HepG2 (cell line): ENCODE measurements around the gene XPR1. TPM values are rescaled to one million over a fixed set of nuclear protein-coding genes. Genes with fewer than 3 reads are reported as not detected.

Experiments used
- ATAC-seq: fragments of 200-7000 bp; cut with Tn5 transposase; 3 replicates; pipeline ENCODE4 v1.9.1; 2020; ENCODE audit warnings: mild to moderate bottlenecking, moderate library complexity
- BruUV-seq: library from RNA; stranded (reverse); fragments of 400-500 nt; replicated peaks from 2 replicates; lab custom pipeline; 2021; lab: Mats Ljungman, UMichigan
- CTCF ChIA-PET: fragments of 300-600 bp; formaldehyde crosslinking; extraction: SDS; loops from one replicate; lab custom pipeline; 2021; ENCODE audit warnings: low total read pairs, inconsistent platforms, low intra/inter-chr PET ratio; lab: Yijun Ruan, JAX
- POLR2A ChIA-PET: fragments of 350-600 bp; sonication (Branson Sonifier 250); formaldehyde crosslinking; loops from one replicate; lab custom pipeline; 2020; ENCODE audit warnings: antibody characterized with exemption, inconsistent platforms; lab: Yijun Ruan, JAX
- DNase-seq: peaks from one replicate; pipeline ENCODE4 v3.0.0-alpha.2; 2015; ENCODE audit warnings: low spot score
- FAIRE-seq: peaks from 3 replicates; lab custom pipeline; 2011; peaks lifted over from hg19 to GRCh38; lab: Jason Lieb, UNC
- H2AFZ ChIP-seq: one replicate; pipeline ENCODE4 v1.6.1; 2011; ENCODE audit warnings: low read length, inconsistent platforms
- H3K27ac ChIP-seq: fragments of 300-600 bp; 3 replicates; pipeline ENCODE4 v1.8.0; 2011; ENCODE audit warnings: mixed run types, mild to moderate bottlenecking, mixed read lengths, low read length, inconsistent platforms; ENCODE audit not compliant: insufficient read depth; ENCODE audit errors: extremely low read length
- H3K27me3 ChIP-seq, 2 experiments: fragments of 200-600 bp in 1 of 2; 2 replicates in 1 of 2; 3 replicates in 1 of 2; pipeline versions ENCODE4 v1.6.0 to v1.8.0; 2011; ENCODE audit warnings: low read length in 2 of 2, mild to moderate bottlenecking in 2 of 2, moderate library complexity in 2 of 2, inconsistent platforms in 1 of 2; ENCODE audit not compliant: insufficient read depth in 2 of 2, control insufficient read depth in 1 of 2
- H3K36me3 ChIP-seq, 2 experiments: fragments of 200-600 bp in 1 of 2; replicated peaks in 1 of 2; 2 replicates in 1 of 2; 3 replicates in 1 of 2; pipeline versions ENCODE4 v1.5.1 to v1.8.0; 2011; ENCODE audit warnings: low read length in 2 of 2, inconsistent platforms in 1 of 2; ENCODE audit not compliant: insufficient read depth in 2 of 2, control insufficient read depth in 1 of 2
- H3K4me1 ChIP-seq: 2 replicates; pipeline ENCODE4 v1.5.1; 2012; ENCODE audit warnings: low read length, inconsistent platforms; ENCODE audit not compliant: insufficient read depth
- H3K4me2 ChIP-seq: 2 replicates; pipeline ENCODE4 v1.6.0; 2011; ENCODE audit warnings: low read depth, low read length, inconsistent platforms
- H3K4me3 ChIP-seq, 3 experiments: fragments of 200-600 bp in 1 of 3; sonication (generic), shearing (Covaris generic) in 1 of 3; replicated peaks in 1 of 3; 2 replicates each; pipeline ENCODE4 v1.5.1; 2011 to 2016; ENCODE audit warnings: low read length in 3 of 3, inconsistent platforms in 2 of 3, low read depth in 2 of 3, mild to moderate bottlenecking in 2 of 3, control low read depth in 1 of 3, mixed read lengths in 1 of 3; ENCODE audit not compliant: insufficient read depth in 1 of 3
- H3K79me2 ChIP-seq: one replicate; pipeline ENCODE4 v1.6.1; 2011; ENCODE audit warnings: low read length, inconsistent platforms; ENCODE audit not compliant: insufficient read depth
- H3K9ac ChIP-seq: 2 replicates; pipeline ENCODE4 v1.6.0; 2011; ENCODE audit warnings: mild to moderate bottlenecking, low read depth, low read length, inconsistent platforms; ENCODE audit not compliant: insufficient read depth
- H3K9me3 ChIP-seq: 2 replicates; pipeline ENCODE4 v1.5.1; 2012; ENCODE audit warnings: mild to moderate bottlenecking, low read length
- H4K20me1 ChIP-seq: 2 replicates; pipeline ENCODE4 v1.6.0; 2011; ENCODE audit warnings: inconsistent platforms, mild to moderate bottlenecking, low read length, moderate library complexity; ENCODE audit not compliant: insufficient read depth
- AGO2 ChIP-seq: fragments of 200-400 bp; formaldehyde crosslinking; optimal IDR thresholded peaks from 2 replicates; pipeline ENCODE3; 2017; ENCODE audit warnings: mild to moderate bottlenecking, low read depth, low read length, moderate library complexity
- JARID2 ChIP-seq: sonication (generic); formaldehyde crosslinking; IDR thresholded peaks from 2 replicates; pipeline ENCODE4 v1.8.1; 2023; ENCODE audit warnings: missing genetic modification reagents, inconsistent platforms; ENCODE audit not compliant: insufficient replicate concordance
- JUND ChIP-seq: sonication (generic); formaldehyde crosslinking; IDR thresholded peaks from 2 replicates; pipeline ENCODE4 v1.8.0; 2022; ENCODE audit warnings: mild to moderate bottlenecking, missing genetic modification reagents
- MAFF ChIP-seq: IDR thresholded peaks from 2 replicates; pipeline ENCODE4 v1.6.1; 2011; ENCODE audit warnings: low read depth, low read length, improper control_type of control experiment
- MAFK ChIP-seq, 2 experiments: IDR thresholded peaks in 1 of 2; conservative IDR thresholded peaks in 1 of 2; 2 replicates each; pipeline ENCODE4 v1.6.1; 2011; ENCODE audit warnings: improper control_type of control experiment in 2 of 2, low read length in 2 of 2
- NR2F6 ChIP-seq, 2 experiments: IDR thresholded peaks; 2 replicates each; pipeline ENCODE4 v1.6.1; 2016; ENCODE audit warnings: antibody characterized with exemption in 1 of 2, mild to moderate bottlenecking in 1 of 2
- SMARCC2 ChIP-seq: fragments of 450-650 bp; IDR thresholded peaks from 2 replicates; pipeline ENCODE4 v1.6.1; 2017; ENCODE audit warnings: antibody characterized with exemption, mild to moderate bottlenecking
- ZEB1 ChIP-seq: IDR thresholded peaks from 2 replicates; pipeline ENCODE4 v1.6.1; 2012; ENCODE audit warnings: mild to moderate bottlenecking, low read depth, inconsistent platforms; ENCODE audit not compliant: insufficient replicate concordance
- ZNF672 ChIP-seq: sonication (generic); formaldehyde crosslinking; IDR thresholded peaks from 2 replicates; pipeline ENCODE4 v1.8.1; 2022; ENCODE audit warnings: missing genetic modification reagents
- ZNF776 ChIP-seq: sonication (generic); formaldehyde crosslinking; IDR thresholded peaks from 2 replicates; pipeline ENCODE4 v1.4.0; 2020; ENCODE audit warnings: mild to moderate bottlenecking, missing genetic modification reagents
- WGBS: methylation state at CpG from one replicate; pipeline ENCODE4 v1.1.6; 2017; ENCODE audit warnings: low lambda C conversion rate; 5-methylcytosine and 5-hydroxymethylcytosine counted together
- in situ Hi-C: cut with HindIII; loops from 2 replicates; pipeline ENCODE4 v1.10.0; 2017; ENCODE audit warnings: low pct_unique_long_range_greater_than_20kb; ENCODE audit not compliant: extremely low pct_ligation_motif_present
- intact Hi-C: fragments of 100-400 bp; cut with micrococcal nuclease; formaldehyde crosslinking; loops from one replicate; pipeline ENCODE4 v1.10.0; 2022; ENCODE audit not compliant: unreplicated experiment
- polyA plus RNA-seq, 8 experiments: library from polyadenylated mRNA; depleted of rRNA in 3 of 8; stranded (reverse) in 7 of 8; unstranded in 1 of 8; fragments of >200 nt; fragmentation: Illumina TruSeq in 4 of 8; extraction: Trizol in 4 of 8; gene quantifications; 2 replicates each; pipeline versions ENCODE4 v1.2.1 to v1.2.3, GENCODE V29; 2011 to 2016; ENCODE audit warnings: low read depth in 4 of 8, missing spikeins in 1 of 8, mixed read lengths in 1 of 8; ENCODE audit not compliant: insufficient read depth in 1 of 8
- total RNA-seq, 5 experiments: library from RNA; depleted of rRNA; stranded (reverse); fragments of >200 nt; fragmentation: Illumina TruSeq; extraction: Trizol; gene quantifications; 2 replicates each; pipeline ENCODE4 v1.2.3, GENCODE V29; 2016; ENCODE audit warnings: low read depth in 1 of 5

XPR1 gene
- total and polyA plus RNA-seq, 2 of the 13 experiments (the other 11 are each of a cell fraction or from before 2014, with no cell fraction given), result 22.3 to 23.6 TPM

DNA sequence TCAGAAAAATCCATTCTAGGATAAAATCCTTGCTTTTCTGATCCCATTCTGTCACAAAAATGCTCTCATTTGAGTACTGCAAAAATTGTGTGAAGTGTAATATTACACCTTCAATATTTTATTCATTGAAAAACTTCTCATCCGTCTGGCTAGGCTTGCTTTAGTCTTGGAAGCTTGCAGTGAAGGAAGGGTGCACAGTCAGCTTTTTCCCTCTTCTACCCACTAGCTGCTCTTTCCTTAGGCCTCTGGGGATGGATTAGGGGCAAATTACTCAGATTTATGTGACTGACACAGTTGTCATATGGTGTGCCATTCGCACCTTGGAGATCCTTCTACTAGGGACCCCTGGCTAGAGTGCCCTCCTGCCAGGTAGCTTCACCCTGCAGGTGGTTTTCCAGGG is 40.9 kb upstream of the XPR1 start:
- in situ Hi-C loops, result no loop called here
- BruUV-seq, result no TSS peak
- TF ChIP-seq ZNF776 (CRISPR knock-in tag) (no peak), ZEB1 (no peak), SMARCC2 (no peak), NR2F6 (IDR thresholded peaks at IDR 0.05) (no peak), NR2F6 (CRISPR knock-in tag; IDR thresholded peaks at IDR 0.05) (no peak), MAFF (peak; percentile 42; the same call in 1 of the 2 replicates), JUND (CRISPR knock-in tag) (no peak), MAFK (conservative IDR thresholded peaks at IDR 0.05 in 1 of 2, IDR thresholded peaks at IDR 0.05 in 1 of 2; ENCODE audit: low read length in 2 of 2) (peak; percentile 27 to 56; a peak in 3 of 4 replicates)

DNA sequence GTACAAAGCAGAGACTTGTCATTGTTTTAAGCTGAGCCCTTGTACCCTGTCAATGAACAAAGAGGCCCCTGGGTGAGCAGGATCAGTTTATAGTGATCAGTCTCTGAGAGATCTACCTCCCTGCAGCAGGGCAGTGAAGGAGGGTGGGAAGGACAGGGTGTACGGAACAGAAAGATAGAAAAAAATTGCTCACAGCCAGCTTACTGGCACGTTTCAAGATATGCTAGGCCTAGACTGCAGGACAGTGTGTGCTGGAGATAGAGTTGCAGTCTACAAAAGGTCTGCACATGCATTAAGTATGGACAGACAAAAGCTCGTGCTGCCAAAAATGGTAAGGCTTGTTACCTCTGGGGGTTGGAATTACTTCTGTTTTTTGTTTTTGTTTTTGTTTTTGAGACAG is 38.4 kb upstream of the XPR1 start:
- intact Hi-C loops, result no loop called here
- peaks cover 14% of the 10 kb centered on the region for H3K4me1 ChIP-seq
- 33% methylated on average over 3 of the region's 3 CpGs for WGBS
- no peaks in the 10 kb centered on the region for H3K9me3 ChIP-seq
- H4K20me1 ChIP-seq, result no peaks in the 10 kb centered on the region
- H3K79me2 ChIP-seq, result no peaks in the 10 kb centered on the region
- no peak overlapping the region for H3K9ac ChIP-seq
- in situ Hi-C loops, result no loop called here
- no peak overlapping the region for H3K4me2 ChIP-seq
- no peak for DNase-seq
- POLR2A ChIA-PET, result interaction anchor here (0.8 kb wide), 1 partner anchor 38 kb away, joined by 3 read pairs; the partner anchor contains the start of gene XPR1
- CTCF ChIA-PET, result no interaction called here
- H3K27ac ChIP-seq, result no peak overlapping the region
- H3K36me3 ChIP-seq, result no peaks in the 10 kb centered on the region
- no peak for TF ChIP-seq AGO2
- no peak for TF ChIP-seq ZNF672 (CRISPR knock-in tag)
- no peak for TF ChIP-seq JARID2 (CRISPR knock-in tag)
- FAIRE-seq, result no peak
- no peak overlapping the region for H3K4me3 ChIP-seq
- ATAC-seq, result no peak; the same call in 2 of the 3 replicates
- no TSS peak for BruUV-seq
- H2AFZ ChIP-seq, result no peak overlapping the region
- no peaks in the 10 kb centered on the region for H3K27me3 ChIP-seq

More for the DNA sequence above, 40.9 kb upstream of the XPR1 start:
- intact Hi-C loops, result no loop called here
- no peak overlapping the region for H3K9ac ChIP-seq
- no peak overlapping the region for H3K4me3 ChIP-seq
- FAIRE-seq, result no peak
- peaks cover 27% of the 10 kb centered on the region for H3K4me1 ChIP-seq
- WGBS, result 39% methylated on average over 2 of the region's 2 CpGs
- no peaks in the 10 kb centered on the region for H4K20me1 ChIP-seq
- no peak overlapping the region for H3K4me2 ChIP-seq
- no peak for DNase-seq
- H3K36me3 ChIP-seq, result no peaks in the 10 kb centered on the region
- POLR2A ChIA-PET, result no interaction called here
- CTCF ChIA-PET, result no interaction called here
- H3K27ac ChIP-seq, result no peak overlapping the region
- H3K27me3 ChIP-seq, result no peaks in the 10 kb centered on the region
- H2AFZ ChIP-seq, result no peak overlapping the region
- ATAC-seq, result no peak
- no peaks in the 10 kb centered on the region for H3K9me3 ChIP-seq
- H3K79me2 ChIP-seq, result no peaks in the 10 kb centered on the region
